ENCODE data around the gene HDAC9.

GRCh38 chr7:18593602-18594279 lies 98.2 kb downstream of the HDAC9 start:
- TF ChIP-seq EZH2phosphoT487 (IDR thresholded peaks at IDR 0.05; ENCODE audit: low read depth): no peak
- TF ChIP-seq CTCF (IDR thresholded peaks at IDR 0.05; ENCODE audit: low read depth, low read length): no peak

Data from OCI-LY3 (cell line).